HEK293T (cell line): Measurements from ENCODE around the gene BNIP3.

Experiments
- CTCF ChIA-PET: fragments of 350-600 bp; formaldehyde crosslinking; extraction: SDS; loops from one replicate; lab custom pipeline; 2021; ENCODE audit warnings: antibody characterized with exemption, inconsistent platforms; lab: Yijun Ruan, JAX
- POLR2A ChIA-PET: fragments of 350-600 bp; formaldehyde crosslinking; extraction: SDS; loops from one replicate; lab custom pipeline; 2020; ENCODE audit warnings: antibody characterized with exemption, inconsistent platforms; lab: Yijun Ruan, JAX
- DNase-seq: peaks from one replicate; pipeline ENCODE4 v3.0.0; 2012; ENCODE audit warnings: mixed read lengths; ENCODE audit errors: extremely low spot score
- ARNT ChIP-seq: fragments of 450-650 bp; IDR thresholded peaks from 2 replicates; pipeline ENCODE4 v1.6.1; 2017; ENCODE audit warnings: mild to moderate bottlenecking
- BHLHE40 ChIP-seq: fragments of 450-650 bp; IDR thresholded peaks from 2 replicates; pipeline ENCODE4 v1.6.1; 2016; ENCODE audit warnings: mild to moderate bottlenecking, moderate library complexity, borderline replicate concordance
- CTBP1 ChIP-seq: fragments of 450-650 bp; IDR thresholded peaks from 2 replicates; pipeline ENCODE4 v1.6.1; 2016; ENCODE audit warnings: borderline replicate concordance
- ELF4 ChIP-seq: fragments of 450-650 bp; IDR thresholded peaks from 2 replicates; pipeline ENCODE4 v1.6.1; 2017; ENCODE audit warnings: antibody characterized with exemption
- FOXA1 ChIP-seq: fragments of 450-650 bp; IDR thresholded peaks from 2 replicates; pipeline ENCODE4 v1.6.1; 2016; ENCODE audit warnings: mild to moderate bottlenecking
- FOXK2 ChIP-seq: fragments of 450-650 bp; IDR thresholded peaks from 2 replicates; pipeline ENCODE4 v1.6.1; 2016; ENCODE audit warnings: mild to moderate bottlenecking
- FOXM1 ChIP-seq: fragments of 450-650 bp; IDR thresholded peaks from 2 replicates; pipeline ENCODE4 v1.6.1; 2017; ENCODE audit warnings: mild to moderate bottlenecking, borderline replicate concordance
- HDGF ChIP-seq: fragments of 450-650 bp; IDR thresholded peaks from 2 replicates; pipeline ENCODE4 v1.6.1; 2017; ENCODE audit warnings: antibody characterized with exemption, borderline replicate concordance
- L3MBTL2 ChIP-seq: fragments of 450-650 bp; conservative IDR thresholded peaks from 2 replicates; pipeline ENCODE4 v1.6.1; 2016; ENCODE audit warnings: mild to moderate bottlenecking
- LEF1 ChIP-seq: fragments of 450-650 bp; IDR thresholded peaks from 2 replicates; pipeline ENCODE4 v1.6.1; 2017; ENCODE audit warnings: mild to moderate bottlenecking, borderline replicate concordance
- NFRKB ChIP-seq: fragments of 450-650 bp; IDR thresholded peaks from 2 replicates; pipeline ENCODE4 v1.6.1; 2016; ENCODE audit warnings: mild to moderate bottlenecking, moderate library complexity
- PKNOX1 ChIP-seq: fragments of 450-650 bp; IDR thresholded peaks from 2 replicates; pipeline ENCODE4 v1.6.1; 2016
- SP1 ChIP-seq: fragments of 450-650 bp; IDR thresholded peaks from 2 replicates; pipeline ENCODE4 v1.6.1; 2017
- SUZ12 ChIP-seq: fragments of 450-650 bp; IDR thresholded peaks from 2 replicates; pipeline ENCODE4 v1.6.1; 2016; ENCODE audit warnings: mild to moderate bottlenecking
- TARDBP ChIP-seq: fragments of 450-650 bp; IDR thresholded peaks from 2 replicates; pipeline ENCODE4 v1.6.1; 2016
- ZNF384 ChIP-seq: fragments of 450-650 bp; IDR thresholded peaks from 2 replicates; pipeline ENCODE4 v1.6.1; 2016

BNIP3 gene

GRCh38 chr10:131946321-131946751 is 35.4 kb downstream of the BNIP3 start:
- ChIA-PET CTCF (no interaction called here), POLR2A (no interaction called here)
- TF ChIP-seq L3MBTL2, result no peak
- no peak for TF ChIP-seq ELF4
- no peak for TF ChIP-seq CTBP1
- no peak for TF ChIP-seq NFRKB
- no peak for TF ChIP-seq LEF1
- TF ChIP-seq ZNF384, result no peak
- TF ChIP-seq FOXK2, result no peak
- TF ChIP-seq HDGF, result no peak
- TF ChIP-seq ARNT, result no peak
- TF ChIP-seq PKNOX1, result no peak
- no peak for TF ChIP-seq BHLHE40
- TF ChIP-seq FOXM1, result no peak
- no peak for TF ChIP-seq FOXA1
- no peak for TF ChIP-seq SP1
- no peak for DNase-seq

GRCh38 chr10:131944976-131945695 is 36.6 kb downstream of the BNIP3 start:
- CTCF ChIA-PET, result interaction anchor here (1.2 kb wide), 1 partner anchor 78 kb away, joined by 3 read pairs; no protein-coding TSS in a partner anchor
- DNase-seq, result no peak
- POLR2A ChIA-PET, result no interaction called here
- TF ChIP-seq CTBP1 (no peak), ZNF384 (no peak), SUZ12 (no peak), LEF1 (no peak), HDGF (no peak), ARNT (no peak), TARDBP (no peak), BHLHE40 (no peak)

- POLR2A ChIA-PET, result no interaction called here
Measured at GRCh38 chr10:131944412-131944811, 37.3 kb downstream of the BNIP3 start.

GRCh38 chr10:131943021-131943814 is 38.5 kb downstream of the BNIP3 start:
- CTCF ChIA-PET, result interaction anchor here (0.5 to 1.7 kb wide), 5 partner anchors 9 to 214 kb away, joined by 3 to 16 read pairs (median 4); no protein-coding TSS in a partner anchor
- peak; percentile 79 for DNase-seq
- POLR2A ChIA-PET, result interaction anchor here (1.2 kb wide), 1 partner anchor 55 kb away, joined by 3 read pairs; no protein-coding TSS in a partner anchor
- TF ChIP-seq SP1 (no peak), FOXA1 (no peak), LEF1 (no peak), ZNF384 (no peak), ELF4 (no peak), NFRKB (no peak), PKNOX1 (no peak), ARNT (no peak), TARDBP (no peak), BHLHE40 (no peak), CTBP1 (no peak), FOXM1 (no peak), HDGF (no peak), FOXK2 (no peak), L3MBTL2 (no peak), SUZ12 (no peak)

More at GRCh38 chr10:131944412-131944811, 37.3 kb downstream of the BNIP3 start:
- no peak for DNase-seq
- TF ChIP-seq SP1 (no peak), TARDBP (no peak), L3MBTL2 (no peak), PKNOX1 (no peak), CTBP1 (no peak), NFRKB (no peak), ARNT (no peak), BHLHE40 (no peak), FOXK2 (no peak)
- CTCF ChIA-PET, result interaction anchor here (1.2 kb wide), 1 partner anchor 78 kb away, joined by 3 read pairs; no protein-coding TSS in a partner anchor

- no peak for DNase-seq
- TF ChIP-seq SUZ12 (no peak), SP1 (no peak), ZNF384 (no peak), L3MBTL2 (no peak), PKNOX1 (no peak), FOXM1 (no peak), BHLHE40 (no peak), CTBP1 (no peak), ARNT (no peak), FOXK2 (no peak), FOXA1 (no peak), HDGF (no peak), ELF4 (no peak), NFRKB (no peak), LEF1 (no peak)
- ChIA-PET CTCF (interaction anchor here (1.5 to 1.7 kb wide), 3 partner anchors 8 to 56 kb away, joined by 3 to 16 read pairs (median 6); no protein-coding TSS in a partner anchor), POLR2A (no interaction called here)
Measured at GRCh38 chr10:131942455-131942854, 39.3 kb downstream of the BNIP3 start.
